Mammary epithelial cell (primary cell): ENCODE results near the gene CAPN11.

Source experiments
- EZH2 ChIP-seq: IDR thresholded peaks from 2 replicates; pipeline ENCODE4 v1.6.1; 2012; ENCODE audit warnings: low read length, inconsistent platforms, borderline replicate concordance
- TF ChIP-seq, protein P1 (sequence below), 2 donors: IDR thresholded peaks in 1 of 2; conservative IDR thresholded peaks in 1 of 2; 2 replicates each; pipeline ENCODE4 v1.5.1; 2011 to 2012; ENCODE audit warnings: inconsistent platforms in 2 of 2, low read length in 2 of 2, mild to moderate bottlenecking in 2 of 2, control low read depth in 1 of 2, low read depth in 1 of 2; ENCODE audit not compliant: insufficient read depth in 1 of 2; ENCODE audit errors: extremely low read depth in 1 of 2

DNA sequence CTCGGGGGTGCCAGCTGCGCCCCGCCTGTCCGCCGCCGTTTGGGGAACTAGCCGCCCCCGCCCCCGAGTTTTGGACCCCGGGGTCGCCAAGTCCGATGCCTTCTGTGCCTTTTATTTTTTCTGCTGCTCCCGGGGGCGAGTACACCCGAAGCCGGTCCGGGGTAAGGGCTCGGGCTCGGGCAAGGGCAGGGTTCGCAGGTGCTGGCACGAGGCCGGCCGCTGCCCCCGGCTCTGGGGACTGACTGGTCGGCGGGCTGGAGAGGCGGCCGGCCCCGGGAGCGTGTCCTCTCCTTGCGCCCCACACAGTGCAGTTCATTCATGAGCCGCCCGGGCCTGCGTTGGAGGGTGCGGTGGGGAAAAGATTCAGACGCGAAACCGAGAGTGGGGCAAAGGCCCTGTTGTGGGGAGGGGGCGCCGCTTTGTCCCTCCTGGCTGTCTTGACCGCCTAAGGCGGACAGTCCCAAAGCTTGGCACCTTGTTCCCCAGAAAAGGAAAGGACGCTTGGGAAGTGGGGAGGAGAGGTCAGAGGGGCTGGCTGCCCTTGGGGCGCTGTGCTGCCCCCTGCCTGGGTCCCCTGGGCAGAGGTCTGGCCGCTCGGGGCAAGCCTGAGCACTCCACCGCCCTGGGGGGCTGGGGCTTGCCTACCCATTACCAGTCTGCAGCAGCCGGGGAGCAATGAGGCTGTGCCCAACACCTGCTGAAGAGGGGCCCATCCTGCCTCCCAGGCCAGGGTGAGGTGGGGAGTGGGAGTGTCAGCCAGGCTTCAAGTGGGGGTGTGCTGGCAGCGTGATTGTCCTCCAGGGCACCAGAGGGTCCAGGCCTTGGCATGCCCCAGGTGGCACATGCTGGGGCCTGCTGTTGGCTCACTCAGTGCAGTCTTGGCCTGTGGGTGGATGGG is 30.4 kb upstream of the CAPN11 start:
- TF ChIP-seq EZH2: no peak
- TF ChIP-seq, protein P1, sequence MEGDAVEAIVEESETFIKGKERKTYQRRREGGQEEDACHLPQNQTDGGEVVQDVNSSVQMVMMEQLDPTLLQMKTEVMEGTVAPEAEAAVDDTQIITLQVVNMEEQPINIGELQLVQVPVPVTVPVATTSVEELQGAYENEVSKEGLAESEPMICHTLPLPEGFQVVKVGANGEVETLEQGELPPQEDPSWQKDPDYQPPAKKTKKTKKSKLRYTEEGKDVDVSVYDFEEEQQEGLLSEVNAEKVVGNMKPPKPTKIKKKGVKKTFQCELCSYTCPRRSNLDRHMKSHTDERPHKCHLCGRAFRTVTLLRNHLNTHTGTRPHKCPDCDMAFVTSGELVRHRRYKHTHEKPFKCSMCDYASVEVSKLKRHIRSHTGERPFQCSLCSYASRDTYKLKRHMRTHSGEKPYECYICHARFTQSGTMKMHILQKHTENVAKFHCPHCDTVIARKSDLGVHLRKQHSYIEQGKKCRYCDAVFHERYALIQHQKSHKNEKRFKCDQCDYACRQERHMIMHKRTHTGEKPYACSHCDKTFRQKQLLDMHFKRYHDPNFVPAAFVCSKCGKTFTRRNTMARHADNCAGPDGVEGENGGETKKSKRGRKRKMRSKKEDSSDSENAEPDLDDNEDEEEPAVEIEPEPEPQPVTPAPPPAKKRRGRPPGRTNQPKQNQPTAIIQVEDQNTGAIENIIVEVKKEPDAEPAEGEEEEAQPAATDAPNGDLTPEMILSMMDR (conservative IDR thresholded peaks at IDR 0.05 in 1 of 2, IDR thresholded peaks at IDR 0.05 in 1 of 2; ENCODE audit: extremely low read depth in 1 of 2, insufficient read depth in 1 of 2, low read depth in 1 of 2, low read length in 2 of 2): peak in 1 of 2 donors; percentile 8
